Body of pancreas (tissue), 4 donors: ENCODE results near the gene HMCN2.

Experiments
- CTCF ChIP-seq, 7 experiments: fragments of 450-650 bp in 4 of 7; fragments of 200-600 bp in 3 of 7; sonication (generic) in 3 of 7; IDR thresholded peaks; one replicate each; pipeline ENCODE4 v1.5.1; 2016 to 2019; ENCODE audit warnings: antibody characterized with exemption in 7 of 7
- POLR2A ChIP-seq, 3 donors: fragments of 450-650 bp; IDR thresholded peaks; one replicate each; pipeline ENCODE4 v1.6.1; 2016; ENCODE audit warnings: antibody characterized with exemption in 3 of 3, mild to moderate bottlenecking in 2 of 3

- TF ChIP-seq POLR2A (IDR thresholded peaks at IDR 0.05) (no peak), CTCF (IDR thresholded peaks at IDR 0.05) (no peak)
These were observed 23.5 kb downstream of the HMCN2 start for GRCh38 chr9:130288926-130289690.
